Glutamatergic neuron (in vitro differentiated cells): ENCODE measurements around the gene KDM3B. TPM values are rescaled to one million over a fixed set of nuclear protein-coding genes. Genes with fewer than 3 reads are reported as not detected.

ENCODE experiments used
- DNase-seq: peaks from one replicate; pipeline ENCODE4 v3.0.0; 2022
- H3K27ac Mint-ChIP-seq: one replicate; pipeline ENCODE4 v1.8.0; 2020; ENCODE audit warnings: mild to moderate bottlenecking, mixed read lengths, inconsistent platforms; ENCODE audit not compliant: unreplicated experiment
- H3K27me3 Mint-ChIP-seq: one replicate; pipeline ENCODE4 v1.8.0; 2020; ENCODE audit warnings: mild to moderate bottlenecking, moderate library complexity, mixed read lengths, inconsistent platforms; ENCODE audit not compliant: unreplicated experiment
- H3K36me3 Mint-ChIP-seq: one replicate; pipeline ENCODE4 v1.8.0; 2020; ENCODE audit warnings: mild to moderate bottlenecking, mixed read lengths, inconsistent platforms; ENCODE audit not compliant: unreplicated experiment
- H3K4me1 Mint-ChIP-seq: one replicate; pipeline ENCODE4 v1.8.0; 2020; ENCODE audit warnings: mild to moderate bottlenecking, low read depth, mixed read lengths, inconsistent platforms; ENCODE audit not compliant: unreplicated experiment
- H3K4me3 Mint-ChIP-seq: one replicate; pipeline ENCODE4 v1.8.0; 2020; ENCODE audit warnings: mild to moderate bottlenecking, mixed read lengths, inconsistent platforms; ENCODE audit not compliant: unreplicated experiment
- H3K9me3 Mint-ChIP-seq: one replicate; pipeline ENCODE4 v1.8.0; 2020; ENCODE audit warnings: mild to moderate bottlenecking, moderate library complexity, mixed read lengths, inconsistent platforms; ENCODE audit not compliant: unreplicated experiment
- total RNA-seq: library from RNA; stranded (reverse); fragmentation: NEBNext Ultra II Directional; extraction: Animal tissue kit (Norgen Biotek cat#: 25700); gene quantifications from one replicate; pipeline ENCODE4 v1.2.1, GENCODE V29; 2021; ENCODE audit not compliant: unreplicated experiment
- TF ChIP-seq, protein P1 (sequence below): fragments of 200-600 bp; sonication (generic); IDR thresholded peaks from one replicate; pipeline ENCODE4 v1.5.0; 2021; ENCODE audit not compliant: partially characterized antibody, unreplicated experiment

KDM3B gene
- total RNA-seq, 1 donor from 2014 or later = 98.5 TPM

DNA sequence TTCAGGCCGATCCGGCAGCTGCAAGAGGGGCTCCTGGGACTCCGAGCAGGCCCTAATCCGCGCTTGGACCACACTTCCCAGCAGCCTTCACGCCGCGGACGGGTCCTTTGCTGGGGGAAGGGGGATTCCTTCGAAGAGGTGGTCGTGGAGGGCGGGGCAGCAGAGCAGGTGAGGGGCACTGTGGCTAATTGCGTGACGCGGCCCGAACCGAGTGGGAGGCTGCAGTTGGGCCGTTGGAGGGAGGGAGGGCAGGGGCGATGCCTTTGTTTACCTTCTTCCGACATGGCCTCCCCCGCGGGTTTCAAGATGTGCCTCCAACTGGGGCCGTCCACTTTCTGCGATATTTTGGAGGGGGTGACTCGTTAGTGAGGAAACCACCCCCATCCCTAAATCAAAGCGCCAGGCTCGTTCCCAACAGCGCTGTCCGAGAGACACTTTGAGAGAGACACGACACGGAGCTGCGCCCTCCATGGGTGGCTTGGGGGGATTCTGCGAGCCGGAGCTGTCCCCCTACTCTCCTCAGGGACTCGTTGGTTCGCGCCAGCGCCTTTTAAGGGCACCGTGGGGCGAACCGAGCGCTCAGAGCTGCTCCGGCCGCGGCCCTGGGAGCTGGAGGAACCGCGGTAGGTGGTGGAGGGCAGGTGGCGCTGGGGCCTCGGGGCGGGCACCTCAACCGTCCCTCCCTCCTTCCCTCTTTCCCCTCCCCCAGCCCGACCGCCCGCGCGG lies 14.6 kb upstream of the KDM3B start, which contains the start of gene FAM53C:
FAM53C (plus strand) TSS at position 582 of the 726 bp plus-strand sequence. CDS start 3,070 bp downstream, outside the sequence.
- peaks cover 14% of the 10 kb centered on the region for H3K27me3 Mint-ChIP-seq
- peak within 1 kb of the TSS; percentile 100 for H3K27ac Mint-ChIP-seq
- peaks cover 24% of the 10 kb centered on the region for H3K4me1 Mint-ChIP-seq
- H3K36me3 Mint-ChIP-seq = no peaks in the 10 kb centered on the region
- H3K4me3 Mint-ChIP-seq = peak within 1 kb of the TSS; percentile 100
- TF ChIP-seq, protein P1, sequence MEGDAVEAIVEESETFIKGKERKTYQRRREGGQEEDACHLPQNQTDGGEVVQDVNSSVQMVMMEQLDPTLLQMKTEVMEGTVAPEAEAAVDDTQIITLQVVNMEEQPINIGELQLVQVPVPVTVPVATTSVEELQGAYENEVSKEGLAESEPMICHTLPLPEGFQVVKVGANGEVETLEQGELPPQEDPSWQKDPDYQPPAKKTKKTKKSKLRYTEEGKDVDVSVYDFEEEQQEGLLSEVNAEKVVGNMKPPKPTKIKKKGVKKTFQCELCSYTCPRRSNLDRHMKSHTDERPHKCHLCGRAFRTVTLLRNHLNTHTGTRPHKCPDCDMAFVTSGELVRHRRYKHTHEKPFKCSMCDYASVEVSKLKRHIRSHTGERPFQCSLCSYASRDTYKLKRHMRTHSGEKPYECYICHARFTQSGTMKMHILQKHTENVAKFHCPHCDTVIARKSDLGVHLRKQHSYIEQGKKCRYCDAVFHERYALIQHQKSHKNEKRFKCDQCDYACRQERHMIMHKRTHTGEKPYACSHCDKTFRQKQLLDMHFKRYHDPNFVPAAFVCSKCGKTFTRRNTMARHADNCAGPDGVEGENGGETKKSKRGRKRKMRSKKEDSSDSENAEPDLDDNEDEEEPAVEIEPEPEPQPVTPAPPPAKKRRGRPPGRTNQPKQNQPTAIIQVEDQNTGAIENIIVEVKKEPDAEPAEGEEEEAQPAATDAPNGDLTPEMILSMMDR = no peak
- DNase-seq = peak; percentile 95
- H3K9me3 Mint-ChIP-seq = peaks cover 15% of the 10 kb centered on the region

DNA sequence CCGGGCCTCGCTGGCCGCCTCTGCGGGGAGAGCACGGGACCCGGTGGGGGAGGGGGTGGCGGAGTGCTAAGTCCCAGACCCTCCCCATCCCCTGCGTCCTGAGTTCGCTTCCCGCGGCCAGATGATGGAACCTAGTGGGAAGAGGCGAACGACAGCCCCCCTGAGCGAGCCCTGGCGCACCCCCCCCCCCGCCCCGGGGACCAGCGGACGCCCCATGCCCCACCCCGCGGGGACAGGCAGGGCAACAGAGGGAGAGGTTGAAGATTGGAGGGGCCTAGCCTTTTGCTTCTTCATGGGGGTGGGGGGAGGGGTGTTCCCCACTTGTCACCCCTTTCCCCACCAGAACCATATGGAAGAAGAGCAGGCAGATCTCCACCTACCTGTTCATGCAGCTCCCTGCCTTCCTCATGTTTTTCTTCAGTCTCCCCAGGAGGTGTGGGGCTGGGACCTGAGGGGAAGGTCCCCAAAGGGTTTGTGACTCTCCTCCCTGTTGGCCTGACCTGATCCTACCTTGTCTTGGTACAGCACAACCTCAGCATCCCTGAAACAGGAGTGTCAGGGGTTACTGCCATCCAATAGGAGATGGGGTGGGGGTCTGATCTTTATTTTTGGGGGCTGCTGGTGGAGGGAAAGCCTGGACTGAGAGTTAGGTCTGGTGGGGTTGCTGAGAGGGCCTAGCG lies 13.9 kb upstream of the KDM3B start:
- no peak for DNase-seq
- Mint-ChIP-seq H3K27me3 (peaks cover 11% of the 10 kb centered on the region), H3K4me1 (peaks cover 24% of the 10 kb centered on the region), H3K9me3 (peaks cover 15% of the 10 kb centered on the region), H3K4me3 (peak overlapping the region; percentile 100), H3K36me3 (no peaks in the 10 kb centered on the region), H3K27ac (peak overlapping the region; percentile 99)
- TF ChIP-seq, protein P1 = no peak

DNA sequence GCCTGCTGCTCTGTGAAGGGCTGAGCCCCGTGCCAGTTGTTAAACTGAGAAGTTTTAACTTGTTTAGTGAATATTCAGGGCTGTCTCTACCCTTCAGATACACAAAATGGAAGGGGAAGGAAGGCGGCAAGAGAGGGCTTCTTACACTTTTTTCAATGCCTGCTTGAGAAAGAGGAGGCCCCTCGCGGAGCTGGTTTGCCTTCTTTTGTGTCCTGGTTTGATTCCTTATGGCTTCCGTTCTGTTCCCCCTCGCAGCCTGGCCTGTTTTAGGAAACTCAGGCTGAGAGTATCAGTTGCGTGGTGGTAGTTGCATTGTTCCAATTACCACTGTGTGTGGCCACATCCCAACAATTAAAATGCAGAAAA lies 13.4 kb upstream of the KDM3B start:
- peaks cover 24% of the 10 kb centered on the region for H3K4me1 Mint-ChIP-seq

DNA sequence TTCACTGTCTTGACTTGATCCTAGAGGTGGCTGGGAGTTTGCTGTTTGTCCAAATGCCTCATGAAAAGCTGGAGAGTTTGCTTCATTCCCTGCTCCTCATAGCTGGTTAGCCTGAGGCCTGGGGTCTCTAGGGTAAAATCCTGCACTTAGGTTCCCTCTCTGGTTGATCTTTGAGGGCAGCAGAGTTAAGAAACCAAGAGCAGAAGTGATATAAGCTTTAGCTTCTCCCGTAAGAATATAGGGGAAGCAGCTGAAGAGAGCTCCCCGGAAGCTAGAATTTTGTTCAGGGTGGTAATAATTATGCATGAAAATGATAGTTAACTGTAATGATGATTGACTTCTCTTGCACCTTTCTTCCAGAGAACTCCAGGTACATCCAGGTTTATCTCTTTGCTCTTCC lies 13.0 kb upstream of the KDM3B start:
- Mint-ChIP-seq H3K4me3 (peak overlapping the region; percentile 100), H3K9me3 (peaks cover 15% of the 10 kb centered on the region), H3K27me3 (peaks cover 11% of the 10 kb centered on the region), H3K4me1 (peaks cover 24% of the 10 kb centered on the region), H3K27ac (peak overlapping the region; percentile 99), H3K36me3 (no peaks in the 10 kb centered on the region)
- TF ChIP-seq, protein P1 = no peak
- no peak for DNase-seq

More for the DNA sequence above, 13.4 kb upstream of the KDM3B start:
- Mint-ChIP-seq H3K27ac (peak overlapping the region; percentile 99), H3K4me3 (peak overlapping the region; percentile 100), H3K9me3 (peaks cover 15% of the 10 kb centered on the region), H3K27me3 (peaks cover 11% of the 10 kb centered on the region), H3K36me3 (no peaks in the 10 kb centered on the region)
- TF ChIP-seq, protein P1 = no peak
- no peak for DNase-seq

DNA sequence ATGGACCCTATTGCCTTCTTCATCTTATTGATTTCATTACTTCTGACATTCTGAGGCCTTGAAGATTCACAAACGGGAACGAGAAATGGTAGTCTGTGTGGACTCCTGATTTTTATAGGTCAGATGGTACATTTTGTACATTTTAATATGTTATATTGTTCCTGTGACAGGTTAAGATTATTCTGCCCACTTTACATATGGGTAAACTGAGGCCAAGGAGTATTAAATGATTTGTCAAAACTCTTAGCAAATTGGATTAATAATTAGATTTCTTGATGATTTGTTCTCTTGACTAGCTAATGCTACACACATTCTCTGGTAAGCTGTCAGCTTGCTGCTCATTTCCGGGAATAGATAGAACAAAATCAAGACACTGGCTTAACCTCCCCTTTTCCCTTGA lies 12.5 kb upstream of the KDM3B start:
- Mint-ChIP-seq H3K9me3 (peaks cover 15% of the 10 kb centered on the region), H3K4me3 (peak overlapping the region; percentile 100), H3K36me3 (no peaks in the 10 kb centered on the region), H3K27ac (peak overlapping the region; percentile 99), H3K4me1 (peaks cover 24% of the 10 kb centered on the region), H3K27me3 (peaks cover 11% of the 10 kb centered on the region)
- no peak for DNase-seq
- TF ChIP-seq, protein P1 = no peak
